Esophagus muscularis mucosa (tissue), 4 donors: ENCODE data around the gene ZEB2. TPM values are rescaled to one million over a fixed set of nuclear protein-coding genes. Genes with fewer than 3 reads are reported as not detected.

Source experiments
- DNase-seq: peaks from one replicate; pipeline ENCODE4 v3.0.0-alpha.2; 2017; ENCODE audit errors: extremely low spot score
- H3K27ac ChIP-seq, 4 donors: fragments of 200-600 bp; sonication (generic); replicated peaks in 1 of 4; 1 replicate in 3 of 4; 2 replicates in 1 of 4; pipeline ENCODE4 v1.5.1; 2016 to 2019; ENCODE audit warnings: mild to moderate bottlenecking in 1 of 4
- H3K27me3 ChIP-seq, 4 donors: fragments of 200-600 bp; sonication (generic); one replicate each; pipeline versions ENCODE4 v1.5.1 to v1.6.0; 2016 to 2019
- H3K36me3 ChIP-seq, 4 donors: fragments of 200-600 bp; sonication (generic); one replicate each; pipeline ENCODE4 v1.5.1; 2016 to 2019
- H3K4me1 ChIP-seq, 4 donors: fragments of 200-600 bp; sonication (generic); one replicate each; pipeline ENCODE4 v1.5.1; 2016 to 2019
- H3K4me3 ChIP-seq, 4 donors: fragments of 200-600 bp; sonication (generic); 1 replicate in 2 of 4; 2 replicates in 2 of 4; pipeline ENCODE4 v1.5.1; 2016 to 2019; ENCODE audit warnings: mild to moderate bottlenecking in 4 of 4, moderate library complexity in 1 of 4
- H3K9me3 ChIP-seq, 4 donors: fragments of 200-600 bp; sonication (generic); 1 replicate in 3 of 4; 2 replicates in 1 of 4; pipeline ENCODE4 v1.5.1; 2016 to 2019
- EP300 ChIP-seq: sonication (generic); formaldehyde crosslinking; IDR thresholded peaks from one replicate; pipeline ENCODE4 v1.6.1; 2017; ENCODE audit warnings: antibody characterized with exemption
- POLR2A ChIP-seq: fragments of 450-650 bp; IDR thresholded peaks from one replicate; pipeline ENCODE4 v1.6.1; 2017; ENCODE audit warnings: antibody characterized with exemption, moderate library complexity, mild to moderate bottlenecking, low read depth
- POLR2AphosphoS5 ChIP-seq, 2 donors: sonication (generic); formaldehyde crosslinking; IDR thresholded peaks; one replicate each; pipeline ENCODE4 v1.6.1; 2017; ENCODE audit warnings: antibody characterized with exemption in 2 of 2
- WGBS: methylation state at CpG from one replicate; pipeline ENCODE4 v1.1.5; 2018; 5-methylcytosine and 5-hydroxymethylcytosine counted together
- intact Hi-C: fragments of 100-400 bp; cut with DNase I; formaldehyde crosslinking; loops from one replicate; pipeline ENCODE4 v1.15.1; 2023
- total RNA-seq, 4 donors: library from RNA; depleted of rRNA; stranded (reverse); fragments of >200 nt; gene quantifications; one replicate each; pipeline versions ENCODE4 v1.1.0 to v1.2.1, GENCODE V29; 2016
- TF ChIP-seq, protein P1 (sequence below), 3 experiments: fragments of 200-600 bp in 2 of 3; fragments of 450-650 bp in 1 of 3; sonication (generic) in 2 of 3; IDR thresholded peaks; one replicate each; pipeline ENCODE4 v1.5.1; 2017 to 2019; ENCODE audit warnings: antibody characterized with exemption in 3 of 3, mild to moderate bottlenecking in 2 of 3, moderate library complexity in 1 of 3

Gene ZEB2
- total RNA-seq, 4 donors from 2014 or later: 41.2 to 68.3 (median 55.7) TPM

DNA sequence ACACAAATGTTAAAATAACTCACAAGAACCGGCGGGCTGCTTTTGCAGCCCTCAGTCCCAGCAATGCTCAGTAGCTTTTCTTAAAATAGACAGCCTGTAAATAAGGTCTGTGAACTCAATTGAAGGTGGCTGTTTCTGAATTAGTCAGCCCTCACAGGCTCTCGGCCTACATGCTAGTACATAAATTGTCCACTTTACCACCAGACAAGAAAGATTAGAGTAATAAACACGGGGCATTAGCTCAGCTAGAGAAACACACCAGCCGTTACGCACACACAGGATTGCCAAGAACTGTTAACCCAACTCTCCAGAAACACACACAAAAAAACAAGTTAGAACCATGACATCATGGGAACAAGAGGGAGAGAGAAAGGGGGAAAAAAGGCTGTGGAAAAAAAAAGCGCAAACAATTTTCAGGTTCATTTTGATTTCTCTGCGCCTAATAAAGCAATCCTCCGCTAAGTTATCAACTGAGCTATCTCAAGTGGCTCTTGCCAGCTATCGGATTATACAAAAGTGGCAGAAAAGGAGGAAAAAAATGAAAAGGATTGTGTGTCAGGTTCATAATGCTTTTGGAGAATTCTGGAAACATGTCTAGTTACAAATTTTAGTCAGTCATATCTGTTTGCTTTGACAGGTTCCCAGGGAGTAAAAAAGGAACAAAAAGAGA is 89.1 kb downstream of the ZEB2 start:
- intact Hi-C loops: no loop called here
- H3K4me3 ChIP-seq: peak overlapping the region in 3 of 4 donors; percentile 2 to 22 (median 13)
- no peak for DNase-seq
- H3K9me3 ChIP-seq: no peaks in the 10 kb centered on the region
- WGBS: 76% methylated on average over 10 of the region's 10 CpGs
- no peaks in the 10 kb centered on the region for H3K27me3 ChIP-seq
- peak overlapping the region; percentile 30 to 52 (median 40) for H3K27ac ChIP-seq
- no peaks in the 10 kb centered on the region for H3K36me3 ChIP-seq
- peaks cover 17 to 27% (median 21%) of the 10 kb centered on the region in 4 donors for H3K4me1 ChIP-seq
- TF ChIP-seq POLR2AphosphoS5 (IDR thresholded peaks at IDR 0.05): peak in 1 of 2 donors; percentile 26
- no peak for TF ChIP-seq EP300
- no peak for TF ChIP-seq POLR2A
- TF ChIP-seq, protein P1, sequence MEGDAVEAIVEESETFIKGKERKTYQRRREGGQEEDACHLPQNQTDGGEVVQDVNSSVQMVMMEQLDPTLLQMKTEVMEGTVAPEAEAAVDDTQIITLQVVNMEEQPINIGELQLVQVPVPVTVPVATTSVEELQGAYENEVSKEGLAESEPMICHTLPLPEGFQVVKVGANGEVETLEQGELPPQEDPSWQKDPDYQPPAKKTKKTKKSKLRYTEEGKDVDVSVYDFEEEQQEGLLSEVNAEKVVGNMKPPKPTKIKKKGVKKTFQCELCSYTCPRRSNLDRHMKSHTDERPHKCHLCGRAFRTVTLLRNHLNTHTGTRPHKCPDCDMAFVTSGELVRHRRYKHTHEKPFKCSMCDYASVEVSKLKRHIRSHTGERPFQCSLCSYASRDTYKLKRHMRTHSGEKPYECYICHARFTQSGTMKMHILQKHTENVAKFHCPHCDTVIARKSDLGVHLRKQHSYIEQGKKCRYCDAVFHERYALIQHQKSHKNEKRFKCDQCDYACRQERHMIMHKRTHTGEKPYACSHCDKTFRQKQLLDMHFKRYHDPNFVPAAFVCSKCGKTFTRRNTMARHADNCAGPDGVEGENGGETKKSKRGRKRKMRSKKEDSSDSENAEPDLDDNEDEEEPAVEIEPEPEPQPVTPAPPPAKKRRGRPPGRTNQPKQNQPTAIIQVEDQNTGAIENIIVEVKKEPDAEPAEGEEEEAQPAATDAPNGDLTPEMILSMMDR (IDR thresholded peaks at IDR 0.05): no peak

DNA sequence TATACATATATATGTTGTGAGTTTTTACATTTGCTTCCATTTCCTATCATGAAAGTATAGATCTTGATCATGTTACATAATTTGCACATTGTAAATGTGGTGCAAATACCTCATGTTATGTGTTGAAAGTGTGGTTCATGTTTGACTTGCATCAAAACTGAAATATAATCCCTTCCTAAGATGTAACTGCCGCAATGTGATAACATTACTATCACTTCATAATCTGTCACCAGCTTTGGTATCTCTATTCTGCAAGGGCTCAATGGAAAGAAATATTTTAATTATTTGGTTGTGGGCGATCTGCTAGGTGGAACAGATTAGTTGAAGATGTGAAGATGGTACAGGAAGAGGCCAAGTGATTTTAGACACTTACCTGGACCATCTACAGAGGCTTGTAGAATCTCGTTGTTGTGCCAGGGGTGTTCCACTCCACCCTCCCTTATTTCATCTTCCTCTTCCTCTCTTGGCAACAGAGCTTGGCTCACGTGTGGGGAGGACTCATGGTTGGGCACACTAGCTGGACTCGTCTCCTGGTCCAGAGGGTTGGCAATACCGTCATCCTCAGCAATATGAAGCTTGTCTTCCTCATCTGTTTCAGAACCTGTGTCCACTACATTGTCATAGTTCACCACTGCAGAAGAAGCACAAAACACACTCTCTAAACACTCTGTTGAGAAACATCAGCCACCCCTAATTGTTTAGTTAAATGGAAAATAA is 90.4 kb downstream of the ZEB2 start:
- Histone ChIP-seq H3K27ac (peak overlapping the region in 1 of 4 donors; percentile 11), H3K4me3 (no peak overlapping the region), H3K9me3 (no peaks in the 10 kb centered on the region), H3K4me1 (peaks cover 19 to 31% (median 24%) of the 10 kb centered on the region in 4 donors), H3K27me3 (no peaks in the 10 kb centered on the region), H3K36me3 (no peaks in the 10 kb centered on the region)
- TF ChIP-seq, protein P1 (IDR thresholded peaks at IDR 0.05): no peak
- TF ChIP-seq POLR2A (no peak), POLR2AphosphoS5 (IDR thresholded peaks at IDR 0.05) (no peak)
- intact Hi-C loops: no loop called here
- 88% methylated on average over 6 of the region's 6 CpGs for WGBS
- DNase-seq: no peak

DNA sequence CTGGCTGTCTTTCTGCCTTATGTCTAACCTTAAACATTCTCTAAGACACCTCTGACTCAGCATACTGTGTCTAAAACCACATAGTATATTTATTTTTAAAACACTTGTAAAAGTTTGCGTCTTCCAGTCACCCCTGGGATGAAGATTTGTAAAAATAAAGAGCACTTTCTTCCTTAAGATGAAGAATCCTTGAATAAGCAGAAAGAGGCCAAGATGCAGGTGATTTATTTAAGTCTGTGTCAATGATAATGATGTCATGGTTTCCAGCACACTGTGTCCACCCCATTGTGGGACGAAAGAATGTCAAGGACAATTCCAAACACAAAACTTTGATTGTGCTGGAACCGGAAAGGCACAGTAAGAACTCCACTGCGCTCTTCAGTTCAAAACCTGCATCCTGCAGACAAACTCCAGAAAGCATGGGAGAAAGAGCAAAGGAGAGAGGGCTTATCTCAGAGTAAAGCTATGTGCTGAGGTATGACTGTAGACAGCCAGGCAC is 92.9 kb downstream of the ZEB2 start:
- Histone ChIP-seq H3K4me1 (peaks cover 10 to 25% (median 15%) of the 10 kb centered on the region in 4 donors), H3K27ac (peak overlapping the region in 3 of 4 donors; percentile 3 to 53 (median 23)), H3K4me3 (no peak overlapping the region), H3K27me3 (no peaks in the 10 kb centered on the region), H3K36me3 (peaks cover 0 to 5% (median 0%) of the 10 kb centered on the region in 4 donors), H3K9me3 (no peaks in the 10 kb centered on the region)
- intact Hi-C loops: no loop called here
- no peak for DNase-seq
- TF ChIP-seq POLR2AphosphoS5 (IDR thresholded peaks at IDR 0.05): no peak
- no peak for TF ChIP-seq POLR2A
- no peak for TF ChIP-seq EP300
- TF ChIP-seq, protein P1 (IDR thresholded peaks at IDR 0.05): no peak
- WGBS: 31% methylated on average over 4 of the region's 4 CpGs

DNA sequence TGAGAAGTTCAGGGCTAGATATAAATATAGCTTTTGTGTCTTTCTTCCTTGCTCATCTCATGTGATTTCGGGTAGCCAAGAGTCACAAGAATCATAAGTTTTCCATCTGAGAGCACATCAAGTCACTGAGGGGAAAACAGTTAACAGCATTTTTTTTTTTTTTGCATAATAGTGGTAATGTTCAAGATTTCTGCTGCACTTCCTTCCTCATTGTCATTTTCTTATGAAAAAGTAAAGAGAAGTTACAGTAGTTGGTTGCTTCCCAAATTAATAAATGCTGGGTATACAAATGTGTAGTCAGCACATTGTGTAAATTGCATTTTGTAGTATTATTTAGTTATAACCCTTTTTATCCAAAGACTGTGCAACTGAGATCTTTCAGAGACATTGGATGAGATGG is 93.6 kb downstream of the ZEB2 start:
- Histone ChIP-seq H3K36me3 (peaks cover 0 to 6% (median 0%) of the 10 kb centered on the region in 4 donors), H3K27ac (peak overlapping the region in 2 of 4 donors; percentile 23 to 53), H3K4me1 (peaks cover 10 to 23% (median 14%) of the 10 kb centered on the region in 4 donors), H3K4me3 (no peak overlapping the region), H3K27me3 (no peaks in the 10 kb centered on the region), H3K9me3 (no peaks in the 10 kb centered on the region)
- 76% methylated on average over 1 of the region's 1 CpG for WGBS
- TF ChIP-seq EP300: no peak
- no peak for TF ChIP-seq POLR2A
- no peak for TF ChIP-seq POLR2AphosphoS5 (IDR thresholded peaks at IDR 0.05)
- TF ChIP-seq, protein P1 (IDR thresholded peaks at IDR 0.05): no peak
- DNase-seq: no peak
- intact Hi-C loops: no loop called here
